NCI-H748 (cell line): Measurements from ENCODE around the gene PRR12.

ENCODE experiments used
- DNase-seq: peaks from one replicate; lab custom pipeline; 2025; ENCODE audit not compliant: unreplicated experiment; lab: John Stamatoyannopoulos, UW

Gene PRR12

GRCh38 chr19:49590971-49591730, at the start of gene PRR12:
TSS of gene PRR12 (plus strand) at chr19:49591182. CDS start at chr19:49591655, 473 bp downstream.
- DNase-seq = peak; percentile 76

DNA sequence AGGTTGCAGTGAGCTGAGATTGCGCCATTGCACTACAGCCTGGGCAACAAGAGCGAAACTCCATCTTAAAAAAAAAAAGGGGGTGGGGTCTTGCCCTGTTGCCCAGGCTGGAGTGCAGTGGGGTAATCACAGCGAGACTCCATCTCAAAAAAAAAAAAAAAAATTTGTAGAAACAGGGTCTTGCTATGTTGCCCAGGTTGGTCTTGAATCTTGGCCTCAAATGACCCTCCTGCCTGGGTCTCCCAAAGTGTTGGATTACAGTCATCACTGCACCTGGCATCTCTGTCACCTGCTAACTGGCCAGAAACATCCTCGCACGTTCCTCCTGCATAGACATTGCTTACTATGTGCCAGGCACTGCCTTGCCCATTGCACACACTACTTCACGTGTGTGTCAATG, 49.1 kb upstream of the PRR12 start:
- DNase-seq = no peak

DNA sequence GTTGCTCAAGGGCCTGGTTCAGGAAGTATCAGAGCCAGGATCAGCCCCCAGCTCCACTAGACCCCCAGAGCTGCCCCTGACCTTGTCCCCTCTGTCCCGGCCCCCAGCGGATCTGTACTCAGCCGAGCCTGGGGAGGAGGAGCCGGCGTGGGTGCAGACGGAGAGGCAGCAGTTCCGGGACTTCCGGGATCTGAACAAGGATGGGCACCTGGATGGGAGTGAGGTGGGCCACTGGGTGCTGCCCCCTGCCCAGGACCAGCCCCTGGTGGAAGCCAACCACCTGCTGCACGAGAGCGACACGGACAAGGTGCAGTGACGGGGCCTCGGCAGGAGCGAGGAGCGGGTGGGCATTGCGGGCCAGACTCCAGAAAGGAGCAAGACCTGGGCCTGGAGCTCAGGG, 48.5 kb upstream of the PRR12 start:
- DNase-seq = no peak

DNA sequence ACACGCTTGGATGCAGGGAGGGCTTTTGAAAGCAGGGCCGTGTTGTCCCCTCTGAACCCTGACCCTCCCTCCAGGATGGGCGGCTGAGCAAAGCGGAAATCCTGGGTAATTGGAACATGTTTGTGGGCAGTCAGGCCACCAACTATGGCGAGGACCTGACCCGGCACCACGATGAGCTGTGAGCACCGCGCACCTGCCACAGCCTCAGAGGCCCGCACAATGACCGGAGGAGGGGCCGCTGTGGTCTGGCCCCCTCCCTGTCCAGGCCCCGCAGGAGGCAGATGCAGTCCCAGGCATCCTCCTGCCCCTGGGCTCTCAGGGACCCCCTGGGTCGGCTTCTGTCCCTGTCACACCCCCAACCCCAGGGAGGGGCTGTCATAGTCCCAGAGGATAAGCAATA, 48.0 kb upstream of the PRR12 start:
- no peak for DNase-seq

DNA sequence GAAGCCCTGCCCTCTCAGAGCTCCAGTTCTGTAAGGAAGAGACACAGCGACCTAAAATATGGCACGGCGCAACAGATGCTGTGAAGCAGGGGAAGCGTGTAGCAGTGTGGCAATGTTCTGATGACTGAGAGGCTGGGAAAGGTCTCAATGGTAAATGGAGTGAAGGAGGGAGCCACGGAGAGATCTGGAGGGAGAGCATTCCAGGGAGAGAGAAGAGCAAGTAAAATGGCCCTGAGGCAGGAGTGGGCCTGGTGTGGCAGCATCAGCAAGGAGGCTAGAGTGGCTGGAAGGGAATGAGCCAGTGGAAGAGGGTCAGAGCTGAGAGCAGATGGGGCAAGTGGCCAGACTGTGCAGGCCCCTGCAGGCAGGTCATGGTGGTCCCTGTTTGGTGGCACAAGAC, 46.8 kb upstream of the PRR12 start:
- no peak for DNase-seq

GRCh38 chr19:49546825-49547565, 44.0 kb upstream of the PRR12 start:
- DNase-seq = peak; percentile 91

DNA sequence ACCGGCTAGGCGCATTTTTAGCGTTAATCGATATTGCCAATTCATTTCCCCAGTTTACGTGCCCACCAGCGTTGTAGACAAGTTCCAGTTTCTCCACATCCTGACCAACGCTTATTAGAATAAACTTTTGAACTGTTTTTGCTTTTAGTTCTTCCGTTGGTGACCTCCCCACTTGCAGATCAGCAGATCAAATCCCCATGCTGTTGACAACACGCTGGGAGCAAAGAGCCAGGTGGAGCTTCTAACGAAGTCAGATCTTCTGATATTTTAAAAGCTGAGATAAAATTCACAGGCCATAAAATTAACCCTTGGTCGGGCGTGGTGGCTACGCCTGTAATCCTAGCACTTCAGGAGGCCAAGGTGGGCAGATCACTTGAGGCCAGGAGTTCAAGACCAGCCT, 41.9 kb upstream of the PRR12 start:
- DNase-seq = no peak

DNA sequence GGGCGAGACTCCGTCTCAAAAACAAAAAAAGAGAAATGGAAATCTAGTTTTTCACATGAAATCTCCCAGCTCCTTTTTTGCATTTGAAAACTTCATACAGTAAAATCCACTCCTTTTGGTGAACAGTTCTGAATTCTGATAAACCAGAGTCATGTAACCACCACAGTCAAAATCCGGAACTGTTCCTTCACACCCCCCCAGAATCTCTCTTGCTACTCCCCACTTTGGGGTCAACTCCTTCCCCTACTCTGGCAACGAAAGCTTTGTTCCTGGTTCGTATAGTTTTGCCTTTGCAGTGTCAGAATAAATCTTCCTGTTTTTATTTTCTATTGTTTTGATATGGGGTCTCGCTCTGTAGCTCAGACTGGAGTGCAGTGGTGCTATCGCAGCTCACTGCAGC, 39.5 kb upstream of the PRR12 start:
- no peak for DNase-seq

- no peak for DNase-seq
Observed at GRCh38 chr19:49552749-49553148, 38.2 kb upstream of the PRR12 start.

GRCh38 chr19:49553451-49554271, 37.3 kb upstream of the PRR12 start:
- DNase-seq = no peak

DNA sequence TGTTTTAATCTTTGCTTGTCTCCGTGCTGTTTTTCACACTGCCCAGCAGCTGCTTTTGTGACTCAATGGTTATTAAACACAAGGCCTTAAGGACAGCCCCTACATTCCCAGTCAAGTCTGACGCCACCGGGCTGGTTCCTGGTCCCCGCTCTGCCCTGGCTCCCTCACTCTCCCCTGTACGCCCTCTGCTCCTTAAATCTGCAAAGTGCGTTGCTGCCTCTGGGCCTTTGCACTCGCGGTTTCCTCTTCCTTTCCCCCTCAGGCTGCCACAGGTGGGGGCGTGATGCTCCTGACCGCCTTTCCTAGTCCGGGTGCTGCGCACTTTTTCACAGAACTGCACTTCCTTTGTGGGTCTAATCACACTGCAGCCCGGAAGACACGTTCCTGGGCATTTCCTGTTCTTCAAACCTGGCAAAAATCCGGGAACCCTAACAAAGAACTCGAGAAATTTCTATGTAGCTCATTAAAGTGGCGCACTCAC, 36.2 kb upstream of the PRR12 start:
- no peak for DNase-seq

DNA sequence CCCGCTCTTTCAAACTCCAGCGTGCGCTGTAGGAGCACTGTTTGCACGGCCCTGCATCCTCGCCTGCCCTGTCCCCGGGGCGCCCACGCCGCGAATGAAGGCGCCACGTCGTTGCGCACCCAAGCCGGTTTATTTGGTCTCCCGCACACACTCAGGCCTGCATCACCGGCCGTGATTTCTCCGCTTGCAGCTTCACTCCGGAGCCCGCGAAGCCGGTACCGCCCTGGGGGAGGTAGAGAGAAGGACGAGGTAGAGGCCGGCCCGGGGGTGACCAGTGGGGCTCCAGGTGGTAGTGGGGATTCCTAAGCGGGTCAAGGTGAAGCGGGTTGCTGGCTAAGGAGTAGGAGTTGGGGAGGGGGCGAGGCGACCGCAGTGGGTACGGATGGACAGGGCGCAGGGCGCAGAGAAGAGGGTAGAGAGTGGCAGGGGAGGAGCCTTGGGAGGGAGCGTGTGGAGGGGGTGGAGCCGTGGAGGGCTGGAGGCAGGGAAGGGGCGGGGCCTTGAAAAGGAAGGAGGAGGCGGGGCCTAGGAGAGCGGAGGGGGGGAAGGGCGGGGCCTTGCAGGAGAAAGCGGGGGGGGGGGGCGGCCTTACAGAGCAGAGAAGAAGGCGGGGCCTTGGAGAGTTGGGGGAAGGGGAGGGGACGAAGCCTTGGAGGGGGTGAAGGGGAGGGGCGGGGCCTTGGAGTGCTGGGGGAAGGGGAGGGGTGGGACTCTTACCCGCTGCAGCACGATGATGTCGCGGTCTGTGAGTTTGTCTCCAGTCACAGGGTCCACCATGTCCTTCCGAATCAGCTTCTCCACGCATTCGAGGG, 35.2 kb upstream of the PRR12 start:
- no peak for DNase-seq

DNA sequence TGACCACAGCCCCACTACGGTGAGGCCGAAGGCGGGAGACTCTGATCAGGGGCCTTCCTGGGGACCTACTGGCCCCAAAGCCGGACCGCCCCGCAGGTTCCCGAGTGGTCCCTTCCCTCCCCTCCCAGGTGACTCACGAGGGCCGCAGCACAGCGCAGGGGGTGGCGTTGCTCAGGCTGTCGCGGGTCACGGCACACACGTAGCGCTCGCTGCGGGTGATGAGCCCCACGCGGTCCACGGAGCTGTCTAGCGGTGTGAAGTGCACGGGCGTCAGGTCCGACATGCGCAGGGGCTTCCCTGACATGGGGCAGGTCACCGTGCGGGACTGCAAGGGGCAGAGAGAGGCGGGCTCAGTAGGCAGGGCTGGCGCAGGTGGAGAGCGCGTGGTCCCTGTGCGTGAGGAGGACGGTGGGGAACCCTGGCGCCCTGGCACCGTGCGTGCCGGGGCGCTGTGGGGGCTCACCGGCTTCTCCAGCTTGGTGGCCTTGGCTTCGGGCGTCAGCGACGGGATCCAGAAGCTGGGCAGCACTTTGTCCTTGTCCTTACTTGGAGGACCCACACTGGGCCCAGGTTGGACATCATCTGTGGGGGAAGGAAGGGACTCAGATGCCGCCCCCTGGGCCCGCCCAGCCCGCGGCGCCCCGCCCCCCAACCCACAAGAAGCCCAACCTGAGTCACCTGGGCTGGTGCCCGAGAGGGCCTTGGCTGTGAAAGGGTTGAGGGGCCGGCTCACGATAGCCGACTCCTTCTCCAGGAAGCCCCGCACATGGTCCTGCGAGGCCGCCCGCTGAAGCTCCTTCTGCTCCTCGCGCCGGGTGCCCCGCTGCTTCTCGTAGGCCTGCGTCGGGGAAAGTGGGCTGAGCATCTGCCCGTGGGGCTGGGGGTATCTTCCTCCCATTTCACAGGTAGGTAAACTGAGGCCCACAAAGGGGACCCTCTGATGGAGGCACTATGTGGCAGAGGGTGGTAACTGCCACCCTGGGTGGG, 34.3 kb upstream of the PRR12 start:
- DNase-seq = no peak

- DNase-seq = no peak
Observed at GRCh38 chr19:49557641-49558325, 33.2 kb upstream of the PRR12 start.

DNA sequence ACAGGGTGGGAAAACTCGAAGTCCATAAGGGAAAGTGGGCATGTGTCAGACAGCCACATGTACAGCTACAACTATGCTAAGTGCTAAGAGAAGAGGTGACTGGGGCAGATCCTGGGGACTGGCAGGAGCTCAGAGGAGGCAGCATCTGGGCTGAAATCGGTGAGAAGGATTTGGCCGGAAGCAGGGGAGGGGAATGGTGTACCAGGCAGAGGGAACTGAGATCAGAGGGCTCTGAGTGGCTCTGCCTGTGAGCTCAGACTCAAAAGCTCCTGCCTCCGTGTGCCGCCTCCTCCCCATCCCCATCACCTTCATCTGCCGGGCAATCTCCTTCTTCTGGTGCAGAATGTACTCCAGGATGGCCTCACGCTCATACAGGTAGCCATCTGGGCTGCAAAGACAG, 32.4 kb upstream of the PRR12 start:
- no peak for DNase-seq

DNA sequence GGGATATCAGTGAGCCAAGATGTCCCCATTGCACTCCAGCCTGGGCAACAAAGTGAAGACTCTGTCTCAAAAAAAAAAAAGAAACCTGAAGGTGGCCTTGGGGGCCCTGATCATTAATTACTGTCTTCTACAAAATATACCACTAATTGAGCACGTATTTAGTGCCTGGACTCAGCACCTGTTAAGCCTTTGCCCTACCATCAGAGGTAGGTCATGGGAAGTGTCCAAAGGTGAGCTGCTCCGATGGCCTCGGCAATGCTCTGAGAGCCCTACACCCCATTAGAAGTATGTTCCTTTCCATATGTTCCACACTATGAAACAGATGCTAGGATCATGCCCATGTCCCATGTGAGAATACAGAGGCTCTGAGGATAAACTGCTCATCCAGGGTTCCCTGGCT, 31.5 kb upstream of the PRR12 start:
- no peak for DNase-seq

- DNase-seq = no peak
Observed at GRCh38 chr19:49559928-49560327, 31.1 kb upstream of the PRR12 start.

GRCh38 chr19:49560358-49560900, 30.6 kb upstream of the PRR12 start:
- DNase-seq = no peak

DNA sequence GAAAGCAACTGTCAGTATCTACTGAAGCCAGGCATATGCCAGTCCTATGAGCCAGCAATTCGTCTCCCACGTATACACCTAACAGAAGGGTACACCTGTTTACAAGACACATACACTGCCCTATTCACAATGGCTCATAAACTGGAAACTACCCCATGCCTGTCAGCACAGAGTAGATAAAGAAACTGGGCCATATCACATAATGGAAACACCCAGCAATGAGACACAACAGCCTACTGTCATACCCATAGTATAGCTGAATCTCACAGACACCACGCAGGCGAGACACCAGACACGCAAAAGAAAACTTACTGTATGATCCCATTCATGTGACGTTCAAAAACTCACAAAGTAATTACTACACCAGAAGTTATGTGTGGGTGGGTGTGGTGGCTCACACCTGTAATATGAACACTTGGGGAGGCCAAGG, 26.4 kb upstream of the PRR12 start:
- DNase-seq = no peak
